ENCODE results near the gene IL19.
"Not testable (repeated sequence)": the region's sequence is repeated elsewhere in the genome, so short reads cannot be mapped to it uniquely, and the experiment has no call there.

The IL19 gene

GRCh38 chr1:206778031-206778430 is 7.5 kb downstream of the IL19 start:
- no peak for DNase-seq

DNA sequence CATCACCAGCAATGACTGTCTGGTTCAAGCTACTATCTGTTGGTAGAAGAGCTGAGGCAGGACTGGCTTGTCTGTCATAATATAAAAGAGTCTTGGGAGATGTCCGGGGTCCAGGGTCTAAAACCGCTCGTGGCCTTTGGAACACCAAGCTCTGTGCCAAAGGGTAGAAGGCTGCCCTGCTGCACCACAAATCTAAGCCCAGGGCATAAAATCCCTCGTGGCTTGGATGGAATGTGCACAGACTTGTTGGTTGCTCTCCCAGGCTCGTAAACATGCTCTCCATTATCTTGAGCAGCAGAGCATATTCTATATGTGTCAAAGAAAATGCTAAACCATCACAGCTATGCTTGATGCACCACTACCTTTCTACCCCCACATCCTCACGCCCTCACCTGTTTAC is 8.3 kb downstream of the IL19 start:
- DNase-seq, result not testable (repeated sequence)

DNA sequence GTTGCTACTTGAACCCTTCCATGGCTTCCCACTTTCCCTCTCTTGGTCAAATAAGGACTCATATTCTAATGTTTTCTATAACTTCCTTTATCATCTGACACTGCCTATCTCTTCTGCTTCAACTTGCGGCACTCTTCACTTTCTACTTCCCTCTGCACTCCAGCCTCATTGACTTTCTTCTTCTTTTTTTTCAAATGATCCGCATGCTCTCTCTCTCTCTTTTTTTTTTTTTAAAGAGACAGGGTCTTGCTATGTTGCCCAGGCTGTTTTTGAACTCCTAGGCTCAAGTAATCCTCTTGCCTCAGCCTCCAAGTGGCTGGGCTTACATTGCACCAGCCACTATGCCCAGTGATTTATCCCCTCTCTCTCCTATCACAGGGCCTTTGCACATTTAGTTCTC is 9.1 kb downstream of the IL19 start:
- DNase-seq, result no peak

GRCh38 chr1:206782448-206782847 is 11.9 kb downstream of the IL19 start:
- no peak for DNase-seq

- no peak for DNase-seq
Measured at GRCh38 chr1:206783506-206783905, 12.9 kb downstream of the IL19 start.

DNA sequence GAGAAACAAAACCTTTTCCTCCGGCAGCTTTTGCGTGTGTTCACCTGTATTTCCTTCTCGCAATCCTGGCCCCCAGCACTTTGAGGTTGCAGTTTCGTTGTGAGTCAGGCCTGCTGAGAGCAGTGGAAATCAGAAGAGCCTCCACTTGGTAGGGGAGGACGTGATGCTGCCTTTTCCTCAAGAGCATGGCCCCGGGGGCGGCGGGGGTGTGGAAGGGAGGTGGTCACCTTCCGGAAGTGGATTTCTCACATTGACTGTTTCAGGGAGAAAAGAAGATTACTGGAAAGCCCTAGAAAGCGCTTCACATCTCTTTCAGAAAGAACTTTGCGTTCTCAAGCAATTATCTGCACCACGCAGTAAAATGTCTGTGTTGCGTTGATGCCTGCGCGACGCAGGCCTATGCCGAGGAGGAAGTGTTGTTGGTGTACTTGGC is 13.9 kb downstream of the IL19 start:
- no peak for DNase-seq

DNA sequence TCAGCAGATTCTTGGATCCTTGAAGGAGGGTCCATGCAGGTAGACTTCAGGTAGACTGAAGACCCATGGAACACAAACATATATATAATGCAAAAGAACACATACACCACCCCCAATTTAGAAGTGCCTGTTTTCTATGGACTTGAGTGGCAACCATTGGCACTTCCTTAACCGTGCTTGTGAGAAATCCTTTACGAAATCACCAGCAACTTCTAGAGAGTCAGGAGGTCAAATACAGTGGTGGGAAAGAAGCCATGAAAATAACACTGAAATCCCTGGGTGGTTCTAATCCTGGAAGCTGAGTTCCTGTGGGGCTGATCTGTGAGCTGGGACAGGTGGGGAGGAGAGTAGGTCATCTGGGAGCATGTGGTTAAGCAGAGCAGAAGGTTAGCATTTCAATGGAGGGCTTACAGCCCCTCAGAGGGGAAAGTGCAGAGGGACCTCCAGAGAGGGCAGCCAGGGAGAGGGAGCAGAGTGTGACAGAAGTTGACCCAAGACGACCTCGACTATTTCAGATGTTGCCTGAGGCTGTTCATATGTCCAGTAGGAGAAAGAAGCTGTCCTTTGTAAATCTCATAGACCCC is 14.7 kb downstream of the IL19 start:
- no peak for DNase-seq

DNA sequence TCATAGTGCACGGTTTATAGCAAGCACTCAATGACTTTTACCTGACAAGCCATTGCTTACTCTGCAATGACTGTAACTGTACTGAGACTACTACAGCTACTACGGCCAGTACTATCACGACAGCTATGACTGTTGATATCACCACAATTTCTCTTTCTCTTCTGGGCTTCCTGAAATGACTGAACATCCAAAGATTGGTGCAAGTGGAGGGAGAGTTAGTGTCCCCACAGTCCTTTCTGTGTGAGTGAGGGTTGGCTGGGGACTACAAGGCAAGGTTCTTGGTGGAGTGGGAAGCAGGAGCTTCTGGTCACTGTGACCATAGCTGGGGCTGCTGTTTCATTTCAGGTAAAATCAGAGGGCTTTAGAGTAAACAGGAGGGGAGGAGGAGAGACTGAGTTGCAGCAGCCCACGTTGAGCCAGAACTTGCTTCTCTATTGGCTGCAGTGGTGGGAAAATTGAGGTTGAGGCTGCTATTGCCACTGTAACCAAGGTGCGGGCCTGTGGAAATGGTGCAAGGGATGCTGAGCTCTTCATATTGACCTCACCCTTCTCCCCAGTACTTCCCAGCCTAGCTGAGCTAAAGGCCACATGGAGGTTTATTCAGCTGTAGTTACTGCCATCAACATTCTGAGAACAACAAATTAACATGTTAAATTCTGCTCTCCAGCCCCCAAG is 15.8 kb downstream of the IL19 start:
- DNase-seq, result no peak

DNA sequence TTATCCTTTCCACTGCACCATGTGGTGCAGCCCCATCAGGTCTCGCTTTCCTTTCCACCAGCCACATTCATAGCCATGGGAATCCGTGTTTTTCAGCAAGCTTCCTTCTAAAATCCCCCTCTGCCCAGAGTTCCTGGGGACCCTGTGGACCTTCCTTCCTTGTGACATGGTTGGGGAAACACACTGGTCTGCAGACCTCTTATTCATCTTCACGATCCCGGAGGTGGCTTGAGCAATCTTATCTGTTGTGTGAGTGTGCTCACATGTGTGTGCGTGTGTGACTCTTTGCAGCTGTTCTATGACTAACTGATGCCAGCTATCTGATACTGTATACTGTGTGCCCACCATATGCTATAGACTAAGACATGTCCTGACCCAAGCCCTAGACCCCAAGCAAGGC is 17.3 kb downstream of the IL19 start:
- no peak for DNase-seq

- DNase-seq, result no peak
Measured at GRCh38 chr1:206788487-206789050, 18.0 kb downstream of the IL19 start.

DNA sequence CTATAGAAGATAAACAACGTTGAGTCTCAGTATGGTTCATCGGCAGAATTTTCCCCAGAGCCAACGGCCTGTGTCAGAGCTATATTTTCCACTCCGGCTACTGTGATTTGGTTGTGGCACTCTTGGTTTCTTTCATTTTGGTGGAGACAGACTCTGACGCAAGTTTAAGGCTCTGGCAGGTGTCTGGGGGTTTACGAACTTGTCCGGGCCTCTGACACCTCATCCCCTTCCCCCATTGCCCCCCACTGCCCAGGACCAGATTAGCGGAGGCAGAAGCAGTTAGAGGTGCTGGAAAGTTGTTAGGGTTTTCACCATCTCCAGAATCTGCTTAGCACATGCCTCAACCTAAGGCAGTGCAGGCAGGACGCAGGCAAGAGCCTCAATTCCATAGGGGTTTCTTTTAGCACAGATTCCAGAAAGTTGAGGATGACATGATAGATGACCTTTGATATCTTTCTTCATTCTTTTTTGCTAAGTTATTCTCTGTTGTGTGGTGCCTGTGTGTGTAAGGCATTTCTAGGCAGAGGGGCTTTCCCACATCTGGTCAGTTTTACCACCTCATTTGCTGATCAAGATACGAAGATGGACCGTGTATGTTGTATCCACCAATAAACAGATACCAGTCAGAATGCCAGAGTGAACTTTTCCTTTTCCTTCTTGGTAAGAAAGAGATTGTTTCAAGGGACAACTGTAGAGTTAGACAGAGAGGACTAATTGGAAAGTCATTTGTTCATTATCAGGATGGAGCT is 20.1 kb downstream of the IL19 start:
- no peak for DNase-seq

GRCh38 chr1:206792939-206793607 is 22.5 kb downstream of the IL19 start:
- no peak for DNase-seq

GRCh38 chr1:206793620-206794019 is 23.0 kb downstream of the IL19 start:
- DNase-seq, result no peak

DNA sequence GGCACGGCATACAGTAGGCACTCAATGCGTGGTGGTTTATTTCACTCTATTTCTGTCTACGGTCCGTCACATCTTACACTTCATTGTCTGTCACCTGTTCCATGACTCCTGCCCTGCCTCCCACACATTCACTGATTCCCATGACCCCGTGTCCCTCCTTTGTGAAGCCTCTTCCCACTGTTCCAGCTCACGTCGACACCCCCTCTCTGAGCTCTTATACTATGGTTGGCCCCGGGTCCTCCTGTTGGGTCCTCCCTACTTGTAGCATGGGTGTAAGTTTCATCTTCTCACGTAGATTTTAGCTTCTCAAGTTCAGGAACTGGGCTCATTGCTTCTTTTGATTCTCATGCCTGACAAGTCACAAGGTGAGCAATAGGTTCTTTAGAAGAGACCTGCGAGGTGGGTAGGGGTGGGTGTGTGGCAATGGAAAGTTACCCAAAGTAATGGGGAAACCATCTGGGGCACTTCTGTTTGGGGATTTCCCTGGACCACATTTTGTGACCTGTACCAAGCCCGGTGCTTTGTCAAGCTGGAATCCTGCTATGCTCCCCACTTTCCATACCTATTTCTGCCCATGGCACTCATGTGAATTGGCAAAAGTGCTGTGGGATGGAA is 23.8 kb downstream of the IL19 start:
- DNase-seq, result no peak

- no peak for DNase-seq
Measured at GRCh38 chr1:206796116-206796515, 25.5 kb downstream of the IL19 start.

DNA sequence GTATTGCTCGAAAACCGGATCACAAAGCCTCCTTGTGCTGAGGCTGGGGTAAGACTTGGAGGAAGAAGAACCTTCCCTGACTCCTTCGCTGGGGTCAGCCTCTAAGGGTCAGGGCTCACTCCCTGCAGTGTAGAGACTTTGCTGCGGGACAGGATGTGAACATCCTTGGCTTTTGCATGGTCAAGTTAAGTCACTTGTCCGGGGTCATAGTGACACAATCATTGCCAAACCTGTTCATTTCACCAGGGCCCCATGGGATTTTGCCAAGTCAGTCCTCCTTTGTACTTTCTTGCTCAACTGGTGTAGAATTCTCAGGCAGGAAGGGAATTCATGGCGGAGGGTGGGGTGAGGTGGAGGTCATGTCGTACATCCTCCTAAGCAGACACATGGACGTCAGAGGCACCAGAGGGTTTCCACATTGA is 26.4 kb downstream of the IL19 start:
- DNase-seq, result no peak

DNA sequence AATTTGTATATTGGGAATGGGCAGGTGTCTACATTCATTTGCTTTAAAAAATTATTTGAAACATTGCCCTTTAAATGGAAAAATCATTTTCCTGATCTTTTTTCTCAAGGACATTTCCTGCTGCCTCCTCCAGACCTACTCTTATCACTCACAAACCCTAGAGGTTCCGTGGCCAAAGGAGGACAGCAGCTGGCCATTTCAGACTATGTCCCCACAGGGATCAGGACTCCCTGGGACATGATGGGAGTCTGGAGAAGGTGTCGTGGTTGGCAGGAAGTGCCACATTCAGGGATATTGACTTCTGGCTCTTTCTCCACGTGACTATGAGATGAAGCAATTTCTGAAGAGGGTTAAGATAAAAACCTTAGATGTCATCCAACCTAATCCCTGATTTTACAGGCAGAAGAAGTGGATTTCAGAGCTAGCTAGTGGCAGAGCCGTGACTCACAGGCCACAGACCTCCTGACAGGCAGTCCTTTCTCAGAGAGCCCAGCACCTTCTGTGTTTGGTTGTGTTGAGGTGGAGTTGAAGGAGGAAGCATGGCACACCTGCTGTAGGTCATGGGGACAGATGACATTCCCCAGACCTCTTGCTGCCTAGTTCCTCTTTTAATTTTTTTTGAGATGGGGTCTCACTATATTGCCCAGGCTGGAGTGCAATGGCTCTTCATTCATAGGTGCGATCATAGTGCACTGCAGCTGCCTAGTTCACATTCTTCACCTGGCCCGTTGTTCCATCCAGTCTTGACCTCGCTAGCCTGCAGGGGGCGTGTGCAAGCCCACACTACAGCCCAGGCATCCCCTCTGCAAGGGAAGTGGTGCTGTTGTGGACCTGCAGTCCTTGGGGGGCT is 27.2 kb downstream of the IL19 start:
- no peak for DNase-seq

GRCh38 chr1:206798384-206798996 is 27.9 kb downstream of the IL19 start:
- no peak for DNase-seq

DNA sequence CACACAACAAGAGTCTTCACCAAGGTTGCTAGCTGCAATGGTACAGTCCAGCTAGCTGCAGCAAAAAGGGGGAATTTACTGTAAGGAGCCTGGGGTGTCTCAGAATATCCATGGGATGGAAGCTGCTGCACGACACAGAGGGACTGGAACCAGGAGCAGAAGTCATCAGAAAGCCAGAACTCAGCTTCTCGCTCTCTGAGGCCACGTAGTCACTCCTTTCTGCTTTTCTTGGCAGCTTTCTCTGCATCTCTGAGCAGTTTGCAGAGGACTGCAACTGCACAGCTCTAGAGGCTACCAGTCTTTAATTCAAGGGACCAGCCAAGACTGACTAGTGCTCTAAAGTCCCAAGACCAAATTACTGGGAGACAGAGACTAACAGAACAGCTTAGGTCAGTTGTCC is 28.7 kb downstream of the IL19 start:
- no peak for DNase-seq

DNA sequence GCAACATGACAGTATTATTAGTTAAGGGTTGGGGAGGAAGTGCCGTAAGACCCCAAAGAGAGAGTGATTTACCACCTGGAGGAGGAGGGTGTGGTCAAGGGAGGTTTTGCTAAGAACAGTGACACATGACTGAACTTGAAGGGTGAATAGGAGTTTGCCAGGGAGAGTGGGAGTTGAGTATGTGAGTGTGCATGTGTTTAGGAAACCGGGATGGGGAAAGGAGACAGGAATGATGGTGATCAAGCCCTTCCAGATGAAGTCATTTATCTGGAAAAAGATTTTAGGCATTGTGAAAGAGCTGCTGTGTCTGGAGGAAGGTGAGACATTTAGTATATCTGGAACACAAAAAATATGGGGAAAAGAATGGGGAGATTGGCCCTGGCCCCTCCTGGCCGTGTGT is 29.8 kb downstream of the IL19 start:
- no peak for DNase-seq

GRCh38 chr1:206800891-206801290 is 30.3 kb downstream of the IL19 start:
- no peak for DNase-seq

DNA sequence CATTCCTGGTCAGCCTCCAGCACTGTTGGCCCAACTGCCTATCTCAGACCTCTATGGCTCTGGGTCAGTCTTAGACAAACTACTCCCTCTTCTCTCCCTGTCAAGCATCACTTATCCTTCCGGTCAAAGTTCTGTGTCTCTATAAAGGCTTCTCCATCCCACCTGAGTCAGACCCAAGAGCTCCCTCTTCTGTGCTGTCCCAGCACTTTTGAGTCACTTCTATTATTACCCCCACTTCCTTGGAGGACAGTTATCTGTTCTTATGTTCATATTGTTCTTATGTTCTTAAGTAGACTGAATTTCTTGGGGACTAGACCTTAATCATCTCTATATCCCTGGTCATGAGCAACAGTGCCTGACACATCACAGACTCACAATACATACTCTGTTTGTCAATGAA is 30.9 kb downstream of the IL19 start:
- no peak for DNase-seq

Data from NCI-H510A treated with DMSO at 0.1 percent for 48 hours (cell line).